ENCODE results near the gene KATNAL1.
"Not testable (repeated sequence)": the region's sequence is repeated elsewhere in the genome, so short reads cannot be mapped to it uniquely, and the experiment has no call there.

Gene KATNAL1

DNA sequence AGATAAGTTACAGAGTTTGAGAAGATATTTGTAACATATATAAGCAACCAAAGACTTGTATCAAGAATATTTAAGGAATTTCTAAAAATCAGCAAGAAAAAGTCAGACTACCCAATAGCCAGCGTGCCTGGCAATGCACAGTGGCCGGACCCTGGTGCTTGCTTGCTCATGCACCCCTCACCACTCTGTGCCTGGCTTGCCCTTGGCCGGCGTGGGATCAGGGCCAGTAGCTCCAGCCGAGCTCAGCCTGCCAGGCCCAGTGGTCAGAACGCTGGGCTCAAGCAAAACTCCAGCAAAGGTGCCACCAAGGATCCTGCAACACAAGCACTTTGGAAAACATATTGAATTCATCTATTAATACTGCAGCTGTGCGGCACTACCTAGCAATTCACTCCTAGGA is 95.1 kb downstream of the KATNAL1 start:
- DNase-seq (ENCODE audit: low read depth in 2 of 2), result no peak

DNA sequence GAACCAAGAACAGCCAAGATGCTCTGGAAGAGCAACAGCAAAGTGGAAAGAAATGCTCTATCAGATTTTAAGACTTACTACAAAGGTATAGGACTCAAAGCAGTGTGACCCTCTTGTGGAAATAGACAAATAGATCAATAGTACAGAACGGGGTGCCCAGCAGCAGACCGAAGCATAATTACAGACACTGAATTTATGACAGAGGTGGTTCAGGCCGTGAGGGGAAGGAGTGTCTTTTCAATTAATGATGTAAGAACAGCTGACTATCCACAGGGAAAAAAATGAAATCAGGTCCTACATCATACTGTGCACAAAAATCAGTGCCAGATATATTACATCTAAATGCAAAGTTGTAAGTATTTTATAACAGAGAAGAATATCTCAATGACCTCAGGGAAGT is 95.6 kb downstream of the KATNAL1 start:
- DNase-seq (ENCODE audit: low read depth in 2 of 2), result no peak

DNA sequence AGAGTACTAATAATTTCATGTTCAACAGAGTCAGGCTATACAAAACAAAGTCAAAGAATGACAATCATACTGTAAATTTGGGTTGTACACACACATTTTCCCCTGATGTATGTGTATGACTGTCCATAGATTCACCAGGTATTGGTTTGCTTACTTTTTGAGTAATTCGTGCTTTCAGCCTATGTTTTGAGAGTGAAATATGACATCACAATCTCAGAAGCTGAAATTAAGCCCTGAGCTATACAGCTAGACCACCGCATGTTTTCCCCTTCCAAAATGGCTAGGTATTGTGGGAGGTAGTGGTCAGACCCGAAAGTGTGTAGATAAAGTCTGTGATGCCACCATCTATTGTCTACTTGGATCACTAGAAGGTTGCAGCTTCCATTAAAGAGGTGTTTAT is 102.8 kb downstream of the KATNAL1 start:
- DNase-seq (ENCODE audit: low read depth in 2 of 2), result no peak

DNA sequence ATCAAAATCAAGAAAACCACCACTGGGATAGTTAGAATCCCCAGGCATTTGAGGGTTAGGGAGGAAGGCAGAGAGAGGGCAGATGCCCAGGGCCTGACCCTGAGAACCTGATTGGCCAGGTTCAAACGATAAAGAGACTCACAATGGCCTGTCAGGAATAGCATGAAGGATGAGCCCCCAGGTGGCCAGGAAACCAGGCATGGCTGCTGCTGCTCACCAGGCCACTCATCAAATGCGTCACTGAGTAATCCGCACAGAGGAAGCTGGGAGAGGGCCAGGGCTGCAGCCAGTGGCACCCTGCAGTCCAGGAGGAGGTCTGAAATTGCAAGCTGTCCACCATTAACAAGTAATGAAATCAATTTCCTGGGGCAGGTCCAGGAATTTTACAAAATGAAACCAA is 111.3 kb downstream of the KATNAL1 start:
- DNase-seq (ENCODE audit: low read depth in 2 of 2), result no peak

DNA sequence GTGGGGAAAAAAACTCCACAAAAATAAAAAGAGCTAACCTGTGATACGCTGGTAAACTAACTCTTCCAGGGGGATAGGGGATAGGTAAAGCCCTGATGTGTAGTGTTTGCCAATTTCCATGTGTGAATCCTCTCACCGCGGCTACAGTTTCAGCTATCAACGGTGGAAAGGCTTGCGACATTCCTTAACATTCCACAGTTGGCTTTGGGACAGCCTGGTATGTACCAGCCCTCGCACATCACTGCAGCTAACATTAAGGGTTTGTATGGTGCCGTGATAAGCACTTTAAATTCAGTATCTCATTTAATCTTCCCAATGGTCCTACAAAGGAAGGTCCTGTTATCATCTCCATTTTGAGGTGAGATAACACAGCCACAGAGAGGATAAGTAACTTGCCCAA is 112.4 kb downstream of the KATNAL1 start:
- DNase-seq (ENCODE audit: low read depth in 2 of 2), result no peak

DNA sequence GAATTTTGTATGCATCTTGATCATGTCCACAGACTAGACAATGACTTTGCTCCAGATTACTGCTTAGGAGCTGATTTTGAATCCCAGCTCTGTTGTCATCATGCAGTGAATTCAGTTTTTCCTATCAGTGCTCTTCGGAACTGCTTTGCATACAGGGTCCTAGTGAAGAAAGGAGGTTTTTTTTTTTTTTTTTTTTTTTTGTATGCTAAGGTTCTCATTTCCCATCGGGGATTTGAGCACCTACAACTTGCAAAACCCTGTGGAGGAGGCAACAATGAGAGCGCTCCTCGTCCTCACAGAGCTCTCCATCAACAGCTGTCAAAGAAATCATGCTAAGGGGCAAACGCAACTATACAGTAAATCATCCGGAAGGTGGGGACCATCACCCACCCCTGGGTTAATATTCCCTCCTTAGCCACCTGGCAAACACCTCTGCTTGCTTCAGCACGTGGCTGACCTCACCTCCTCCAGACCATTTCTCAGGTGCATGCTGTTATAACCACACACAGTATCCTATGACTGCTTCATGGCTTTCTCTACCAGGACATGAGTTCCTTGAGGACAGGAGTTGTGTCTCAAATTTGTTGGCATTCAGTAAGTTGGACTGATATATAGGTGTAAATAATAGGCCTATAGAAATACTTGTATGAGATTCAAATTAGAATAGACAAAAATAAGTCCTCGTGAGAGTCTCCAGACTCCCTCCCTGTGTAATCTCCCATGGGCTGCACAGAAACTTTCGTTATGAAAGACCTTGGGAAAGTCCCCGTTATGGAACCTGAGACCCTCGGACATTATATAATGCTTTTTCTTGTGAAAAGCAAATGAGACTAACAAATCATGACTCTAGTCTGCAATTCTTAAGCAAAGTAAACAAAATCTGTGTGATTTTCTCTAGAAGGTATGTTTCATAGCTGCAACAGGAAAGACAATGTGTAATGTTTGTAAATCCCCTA is 113.8 kb downstream of the KATNAL1 start:
- no peak for DNase-seq (ENCODE audit: low read depth in 2 of 2)

DNA sequence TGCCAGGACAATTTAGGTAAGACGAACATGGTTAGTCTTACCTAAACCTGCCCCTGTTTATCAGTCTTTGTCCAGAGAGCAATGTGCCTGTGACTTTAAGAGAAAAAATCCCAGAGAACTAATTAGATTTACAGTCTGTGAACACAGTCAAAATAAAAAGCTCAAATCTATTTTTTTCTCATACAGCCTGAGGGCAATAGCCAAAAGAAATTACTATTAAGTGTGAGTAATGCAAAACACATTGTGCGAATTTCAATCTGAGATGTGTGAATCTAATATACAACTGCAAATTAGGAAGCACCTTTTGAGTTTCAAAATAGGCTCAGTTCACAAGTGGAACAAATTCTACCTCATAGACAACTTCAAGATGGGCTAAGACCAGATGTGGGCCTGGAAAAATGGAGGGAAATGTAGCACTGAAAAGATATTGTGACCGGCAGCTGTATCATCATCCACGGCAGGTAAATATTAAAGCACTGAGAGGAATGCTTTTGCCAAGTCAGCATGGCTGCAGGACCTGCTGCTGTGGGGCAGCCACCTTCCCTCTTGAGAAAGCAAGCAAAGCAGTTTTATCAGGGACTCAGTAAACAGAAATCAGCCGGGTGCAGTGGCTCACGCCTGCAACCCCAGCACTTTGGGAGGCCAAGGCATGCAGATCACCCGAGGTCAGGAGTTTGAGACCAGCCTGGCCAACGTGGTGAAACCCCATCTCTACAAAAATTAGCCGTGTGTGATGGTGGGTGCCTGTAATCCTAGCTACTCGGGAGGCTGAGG is 114.8 kb downstream of the KATNAL1 start:
- DNase-seq (ENCODE audit: low read depth in 2 of 2), result no peak

DNA sequence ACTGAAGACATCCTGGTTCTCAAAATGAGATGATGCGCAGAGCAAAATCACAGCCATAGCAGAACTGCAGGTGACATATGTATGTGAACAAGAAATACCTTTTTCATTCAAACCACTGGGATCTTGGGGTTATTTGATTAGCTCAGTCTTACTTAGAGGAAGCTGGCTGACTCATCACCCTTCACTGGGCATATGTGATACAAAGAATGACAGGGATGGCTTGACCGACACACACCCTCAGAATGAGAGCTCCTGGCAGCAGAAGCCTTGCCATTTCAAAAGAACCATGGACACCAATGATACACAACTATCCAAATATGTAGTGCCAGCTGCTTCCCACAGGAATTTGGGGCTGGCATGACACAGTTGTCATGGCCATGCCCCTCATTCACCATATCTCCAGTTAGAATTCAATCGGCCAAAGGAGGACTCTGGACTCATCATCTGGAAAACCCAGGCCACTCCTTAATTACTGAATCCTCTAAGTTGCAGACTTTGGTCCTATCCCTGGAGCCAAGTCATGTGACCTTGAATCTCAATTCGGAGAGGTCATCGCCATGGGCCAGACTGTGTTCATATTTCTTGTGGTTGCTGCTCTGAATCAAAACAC is 115.8 kb downstream of the KATNAL1 start:
- no peak for DNase-seq (ENCODE audit: low read depth in 2 of 2)

DNA sequence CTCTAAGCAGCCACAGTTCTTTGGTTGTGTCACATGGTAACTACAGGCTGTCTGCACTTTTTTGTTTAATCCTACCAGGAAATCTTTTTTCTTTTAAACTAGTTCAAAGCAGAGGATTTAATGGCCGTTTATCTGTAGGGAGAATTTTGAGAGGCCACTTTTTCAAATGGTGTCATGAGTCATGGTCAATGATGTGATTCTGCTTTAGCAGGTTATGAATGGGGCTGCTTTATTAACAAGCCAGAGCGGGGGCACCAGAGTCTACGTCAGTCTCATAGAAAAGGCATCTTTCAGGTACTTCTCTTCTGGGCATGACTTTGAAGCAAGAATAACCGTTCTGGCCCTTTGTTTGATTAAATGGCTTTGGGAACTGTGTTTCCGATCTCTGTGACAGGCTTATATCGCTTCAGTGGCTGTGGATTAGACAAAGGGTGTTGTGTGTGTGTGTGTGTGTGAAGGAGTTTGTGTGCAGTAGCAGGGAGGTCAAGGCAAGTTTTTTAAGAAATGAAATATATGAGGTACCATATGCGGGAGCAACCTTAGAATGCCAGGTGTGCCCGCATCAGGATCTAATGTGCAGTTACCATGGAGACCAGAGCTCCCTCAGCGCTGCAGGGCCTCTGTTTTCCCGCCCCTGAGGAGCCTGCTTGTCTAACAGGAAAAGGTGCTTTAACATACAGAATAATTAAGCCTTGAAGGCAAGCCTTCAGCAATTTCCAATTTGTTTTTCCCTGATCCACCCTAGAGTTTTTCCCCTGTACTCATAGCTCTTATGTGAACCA is 120.5 kb downstream of the KATNAL1 start:
- no peak for DNase-seq (ENCODE audit: low read depth in 2 of 2)

DNA sequence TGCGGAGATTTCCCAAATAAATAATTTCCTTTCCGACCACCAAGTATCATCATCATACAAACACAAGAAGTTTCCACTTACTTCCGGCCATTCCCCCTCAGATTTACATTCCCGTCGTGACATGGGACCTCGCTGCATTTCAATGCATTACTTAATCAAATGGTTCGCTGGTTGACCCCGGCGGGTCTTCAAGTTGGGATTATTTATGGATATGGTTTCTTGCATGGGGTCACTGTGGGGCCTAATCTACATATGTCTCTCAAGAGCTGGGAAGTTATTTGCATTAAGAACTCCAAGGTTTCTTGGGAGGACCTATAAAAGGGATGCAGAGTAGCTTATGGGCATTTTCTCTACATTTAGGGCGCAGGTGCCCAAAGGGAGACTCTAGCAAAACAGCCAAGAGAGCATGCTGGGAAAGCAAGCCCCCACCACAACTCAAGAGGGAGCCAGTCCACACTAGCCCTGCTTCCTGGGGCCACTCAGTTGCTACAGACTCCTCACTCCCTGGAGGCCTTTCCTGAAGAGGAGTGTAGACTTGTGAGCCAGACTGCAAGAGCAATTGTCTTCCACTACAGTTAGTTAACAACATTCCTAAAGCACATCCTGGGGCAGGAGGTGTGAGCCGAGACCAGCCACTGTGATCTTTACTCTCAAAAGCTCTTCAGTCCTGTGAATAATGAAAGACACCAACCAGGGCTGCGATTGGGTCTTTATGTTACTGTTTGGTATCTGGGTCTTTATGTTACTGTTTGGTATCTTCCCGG is 125.3 kb downstream of the KATNAL1 start:
- no peak for DNase-seq (ENCODE audit: low read depth in 2 of 2)

DNA sequence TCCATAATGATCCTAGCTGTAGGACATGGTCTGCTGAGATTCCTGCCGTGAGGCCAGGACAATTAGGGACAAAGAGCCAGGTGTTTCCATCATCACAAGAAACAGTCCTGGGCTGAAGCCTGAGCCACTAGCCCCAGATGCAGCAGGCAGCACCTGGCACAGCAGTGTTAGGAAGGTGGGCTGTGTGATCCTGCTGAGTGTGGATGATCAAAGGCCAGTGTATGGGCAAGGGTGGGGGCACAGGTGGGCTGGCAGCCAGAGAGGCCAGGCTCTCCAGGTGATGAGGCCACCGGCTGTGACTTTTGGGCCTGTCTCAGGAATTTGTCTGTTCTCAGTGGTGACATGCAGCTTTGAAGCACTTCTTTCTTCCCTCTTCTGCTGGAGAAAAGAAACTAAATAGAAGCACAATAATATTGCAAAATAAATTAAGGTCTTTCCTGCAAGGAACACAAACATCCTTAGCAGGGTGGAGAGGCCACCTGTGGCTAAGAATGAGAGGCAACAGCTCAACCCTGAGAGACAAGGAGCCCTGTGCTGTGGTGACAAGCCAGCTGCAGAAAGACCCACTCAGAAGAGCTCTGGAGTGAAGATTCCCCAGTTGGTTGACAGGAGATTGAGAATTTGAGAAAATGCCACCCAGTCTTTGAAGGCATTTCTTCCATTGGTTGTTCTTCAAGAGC is 127.6 kb downstream of the KATNAL1 start:
- DNase-seq (ENCODE audit: low read depth in 2 of 2), result no peak

DNA sequence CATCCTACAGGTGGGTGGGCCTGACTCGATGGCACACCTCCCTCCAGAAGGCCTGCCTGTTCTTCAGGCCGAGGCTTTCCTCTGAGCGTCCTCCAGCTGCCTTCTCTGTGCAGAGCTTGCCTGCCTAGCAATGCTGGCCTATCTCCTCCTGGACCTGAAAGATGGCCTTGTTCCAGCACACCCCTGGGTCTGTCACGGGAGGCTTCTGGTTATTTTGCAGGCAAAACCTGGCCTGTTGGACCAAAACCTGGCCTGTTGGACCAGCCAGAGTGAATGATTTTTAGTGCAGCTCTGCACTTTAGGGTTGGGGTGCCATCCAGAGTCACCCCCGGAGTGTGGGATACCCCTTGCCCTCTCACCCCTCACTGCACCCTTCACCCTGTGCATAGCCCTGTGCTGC is 128.4 kb downstream of the KATNAL1 start:
- no peak for DNase-seq (ENCODE audit: low read depth in 2 of 2)

DNA sequence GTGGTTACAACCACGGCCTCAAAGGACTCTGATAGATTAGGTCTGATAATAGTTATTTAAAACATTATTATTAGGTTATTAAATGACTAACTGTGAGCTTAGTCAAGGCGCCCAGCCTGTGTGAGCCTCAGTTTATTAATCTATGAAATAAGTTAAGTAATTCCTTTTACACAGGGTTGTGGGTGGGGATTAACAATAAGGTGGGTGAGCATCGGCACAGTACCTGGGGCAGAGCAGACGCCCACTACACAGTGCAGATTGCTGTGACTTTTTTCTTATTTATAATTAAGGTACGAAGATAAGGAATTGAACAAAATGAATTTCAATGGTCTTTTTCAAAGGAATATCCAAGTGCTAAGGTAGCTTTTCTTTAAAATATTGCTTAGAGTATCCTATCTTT is 132.2 kb downstream of the KATNAL1 start:
- no peak for DNase-seq (ENCODE audit: low read depth in 2 of 2)

DNA sequence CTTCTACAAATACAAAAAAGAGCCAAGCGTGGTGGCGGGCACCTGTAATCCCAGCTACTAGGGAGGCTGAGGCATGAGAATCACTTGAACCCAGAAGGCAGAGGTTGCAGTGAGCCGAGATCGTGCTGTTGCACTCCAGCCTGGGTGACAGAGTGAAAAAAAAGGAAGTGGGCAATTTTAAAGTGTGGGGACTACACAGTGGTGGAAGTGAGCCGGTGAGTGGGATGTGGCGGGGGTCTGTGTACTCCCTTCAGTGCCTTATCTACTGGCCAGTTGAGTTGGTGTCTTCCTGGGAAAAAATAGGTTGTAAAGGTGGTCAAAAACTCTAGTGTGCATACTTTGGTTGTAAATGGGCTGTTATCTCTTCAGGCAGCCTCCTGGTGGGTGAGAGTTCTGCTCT is 133.1 kb downstream of the KATNAL1 start:
- DNase-seq (ENCODE audit: low read depth in 2 of 2), result not testable (repeated sequence)

DNA sequence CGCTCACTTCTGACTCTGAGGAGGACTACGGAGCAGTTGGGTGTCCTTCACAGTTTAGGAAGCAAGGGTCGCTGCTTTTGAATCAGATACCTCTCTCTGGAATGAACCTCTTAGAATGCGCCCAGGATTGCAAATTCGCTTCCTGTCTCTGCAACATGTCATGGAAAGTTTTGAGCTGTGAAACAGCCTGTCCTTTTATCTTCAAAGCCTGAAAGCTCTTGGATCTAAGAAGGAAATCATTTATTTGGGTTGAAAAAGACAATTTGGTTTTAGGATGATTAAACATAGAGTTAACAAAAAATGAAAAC is 134.1 kb downstream of the KATNAL1 start:
- no peak for DNase-seq (ENCODE audit: low read depth in 2 of 2)

DNA sequence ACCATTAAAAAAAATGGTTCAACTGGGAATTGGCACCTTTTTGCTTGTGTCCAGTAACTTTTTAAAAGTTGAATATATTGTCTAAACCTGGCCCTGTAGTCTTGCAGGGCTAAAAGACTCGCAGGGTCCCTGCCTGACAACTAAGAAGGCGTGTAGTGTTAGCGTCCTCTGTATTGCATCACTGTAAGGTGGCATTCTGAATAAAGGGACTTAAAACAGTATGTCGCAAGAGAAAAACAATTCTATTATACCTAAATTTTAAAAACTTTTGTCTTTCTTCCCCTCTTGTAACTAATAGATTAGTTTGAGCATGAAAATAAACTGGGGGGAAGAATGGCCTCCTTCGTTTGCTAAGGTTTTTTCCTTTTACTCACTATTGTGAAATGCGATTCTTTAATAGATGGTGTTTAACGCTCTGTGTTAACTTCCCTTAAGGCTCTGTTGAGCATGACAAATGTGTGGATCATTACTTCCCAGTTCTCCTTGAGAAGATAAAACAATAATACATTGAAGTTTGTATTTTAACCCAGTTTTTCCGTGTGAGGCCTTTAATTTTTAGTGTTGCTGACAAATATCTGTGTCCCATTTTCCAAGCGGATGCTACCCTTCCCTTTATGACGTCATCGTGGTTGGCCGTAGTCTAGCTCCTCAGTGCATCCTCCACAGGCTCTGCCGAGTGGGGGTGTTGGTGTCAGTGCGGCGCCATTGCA is 134.6 kb downstream of the KATNAL1 start:
- DNase-seq (ENCODE audit: low read depth in 2 of 2), result no peak

DNA sequence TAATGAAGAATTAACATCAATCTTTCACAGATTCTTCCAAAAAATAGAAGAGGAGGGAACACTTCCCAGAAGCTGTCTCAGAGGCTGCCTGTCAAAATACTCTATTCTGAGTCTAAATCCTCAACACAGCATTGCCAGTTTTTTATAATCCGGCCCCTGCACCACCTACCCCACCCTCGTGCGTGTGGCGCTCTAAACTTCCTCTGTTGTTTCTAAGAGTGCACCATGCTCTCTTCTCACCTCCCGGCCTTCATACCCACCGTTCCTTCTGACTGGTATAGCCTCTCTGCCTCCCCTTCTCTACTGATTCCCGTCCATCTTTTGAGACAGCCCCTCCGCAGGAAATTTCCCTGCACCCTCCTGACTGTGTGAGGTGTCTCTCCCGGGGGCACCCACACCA is 136.8 kb downstream of the KATNAL1 start:
- DNase-seq (ENCODE audit: low read depth in 2 of 2), result no peak

DNA sequence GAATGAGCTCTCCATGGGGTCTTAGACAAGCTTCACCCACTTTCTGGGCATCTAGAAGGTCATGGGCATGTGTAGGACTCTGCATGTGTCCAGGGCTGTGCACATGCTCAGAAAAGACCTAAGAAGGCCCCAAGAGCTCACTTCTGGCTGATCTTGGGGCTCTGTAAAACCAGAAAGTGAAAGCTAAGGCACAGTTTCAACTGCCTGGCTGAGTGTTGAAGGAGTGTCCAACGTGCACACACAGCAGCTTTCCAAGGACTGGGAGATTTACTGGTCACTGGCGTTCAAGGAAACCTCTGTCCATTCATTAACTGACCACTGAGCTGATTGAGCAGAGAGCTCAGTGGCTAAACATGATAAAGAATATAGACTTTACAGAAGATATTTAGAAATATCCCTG is 137.9 kb downstream of the KATNAL1 start:
- DNase-seq (ENCODE audit: low read depth in 2 of 2), result no peak

DNA sequence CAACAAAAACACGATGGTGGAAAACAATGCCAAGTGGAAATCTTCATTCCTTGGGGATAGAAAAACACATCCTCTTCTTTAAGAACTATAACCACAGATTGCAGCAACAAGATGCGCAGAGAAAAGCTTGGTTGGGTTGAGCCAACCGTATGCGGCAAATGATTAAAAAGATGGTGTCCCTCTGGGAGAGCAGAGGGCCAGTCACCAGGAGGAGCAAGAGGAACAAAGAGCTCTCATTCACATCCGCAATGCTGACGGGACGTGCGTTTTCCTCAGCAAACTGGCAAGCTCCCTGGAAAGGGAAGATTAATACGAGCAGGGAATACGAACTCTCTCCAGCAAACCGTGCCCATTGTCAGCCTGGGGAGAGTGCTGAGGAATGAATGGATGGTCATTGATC is 141.6 kb downstream of the KATNAL1 start:
- no peak for DNase-seq (ENCODE audit: low read depth in 2 of 2)

DNA sequence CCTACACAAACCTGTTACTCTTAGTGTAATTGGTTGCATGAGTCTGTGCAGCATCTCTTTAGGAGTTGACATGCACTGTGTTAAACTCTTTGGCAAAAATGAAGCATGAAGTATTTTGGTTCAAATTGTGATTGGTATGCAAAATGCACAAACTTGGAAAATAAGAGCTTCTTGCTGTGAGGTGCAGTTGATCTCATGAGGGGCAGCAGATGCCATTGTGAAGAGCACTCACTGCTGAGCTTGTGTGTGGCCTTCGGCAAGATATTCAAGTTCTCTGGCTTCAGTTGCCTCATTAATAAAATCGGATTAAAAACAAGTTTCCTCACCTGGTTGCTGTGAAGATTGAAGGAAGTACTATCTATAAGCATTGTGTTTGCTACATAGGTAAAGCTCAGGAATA is 142.3 kb downstream of the KATNAL1 start:
- no peak for DNase-seq (ENCODE audit: low read depth in 2 of 2)

Data from stimulated activated CD8-positive, alpha-beta memory T cell treated with anti-CD3 and anti-CD28 coated beads, Interleukin-7, amount 100 ng/mL, for 1 hour (primary cell).